ENCODE results near the gene INTS6. TPM values are rescaled to one million over a fixed set of nuclear protein-coding genes. Genes with fewer than 3 reads are reported as not detected.

INTS6 gene
- total and polyA plus RNA-seq, 12 donors = 7.1 to 31.1 (median 24.1) TPM

- peak; percentile 4 to 40 (median 28) for ATAC-seq
- 1% methylated on average over 67 to 91 of the region's 92 CpGs for WGBS, 2 donors
Observed at GRCh38 chr13:51451467-51452360, 1.1 kb downstream of the INTS6 start.

GRCh38 chr13:51451134-51451466 is 1.7 kb downstream of the INTS6 start:
- Histone ChIP-seq H3K4me1 (peaks cover 2 to 45% (median 30%) of the 10 kb centered on the region in 9 donors), H3K4me3 (peak overlapping the region; percentile 29 to 99 (median 94)), H3K36me3 (peaks cover 0 to 60% (median 12%) of the 10 kb centered on the region in 9 donors), H3K27ac (peak overlapping the region; percentile 91 to 100 (median 99)), H3K9me3 (peaks cover 0 to 8% (median 3%) of the 10 kb centered on the region in 11 donors), H3K27me3 (no peaks in the 10 kb centered on the region)
- no peak for ATAC-seq
- no peak for TF ChIP-seq CTCF (IDR thresholded peaks at IDR 0.05)
- intact Hi-C loops (cut with DNase I) = loop anchor here in 8 of 10 donors (5.0 to 10.0 kb wide), 8 partner anchors 131 to 351 kb away; partner anchors contain the start of genes WDFY2 (in 3 of the 8) and DHRS12 (in 2 of the 8)
- 0 to 1% methylated on average over 5 of the region's 5 CpGs for WGBS, 2 donors
- no peak for DNase-seq

More at GRCh38 chr13:51451467-51452360, 1.1 kb downstream of the INTS6 start:
- H3K36me3 ChIP-seq = peaks cover 0 to 58% (median 16%) of the 10 kb centered on the region in 9 donors
- H3K27ac ChIP-seq = peak overlapping the region; percentile 91 to 100 (median 99)
- H3K4me1 ChIP-seq = peaks cover 2 to 45% (median 30%) of the 10 kb centered on the region in 9 donors
- intact Hi-C loops (cut with DNase I) = loop anchor here (2.0 to 10.0 kb wide), 10 partner anchors 131 to 351 kb away; partner anchors contain the start of genes WDFY2 (in 6 of the 10) and DHRS12 (in 2 of the 10)
- H3K4me3 ChIP-seq = peak overlapping the region; percentile 85 to 99 (median 94)
- TF ChIP-seq CTCF (IDR thresholded peaks at IDR 0.05) = no peak
- DNase-seq = peak; percentile 87 to 88
- peaks cover 0 to 13% (median 4%) of the 10 kb centered on the region in 11 donors for H3K9me3 ChIP-seq
- no peaks in the 10 kb centered on the region for H3K27me3 ChIP-seq

DNA sequence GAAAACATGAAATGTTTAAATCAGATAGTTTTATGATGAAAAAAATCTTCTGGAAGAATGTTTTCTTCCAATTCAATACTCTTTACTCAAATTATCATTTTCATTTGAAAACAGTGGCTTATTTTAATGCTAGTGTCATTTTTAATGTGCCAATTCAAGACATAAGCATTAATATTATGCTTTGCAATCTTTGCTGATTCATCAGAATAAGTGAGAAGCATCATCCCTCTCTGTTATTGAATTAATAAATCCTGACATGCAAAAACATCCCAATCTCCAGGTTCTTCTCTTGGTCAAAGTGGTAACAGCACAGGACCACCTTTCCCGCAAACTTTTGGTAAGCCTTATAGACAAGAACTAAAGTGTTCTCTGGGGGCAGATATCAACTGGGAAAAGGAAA is 3.8 kb downstream of the INTS6 start:
- H3K27ac ChIP-seq = peak overlapping the region in 1 of 10 donors; percentile 13
- DNase-seq (no peak), ATAC-seq (no peak)
- 93 to 98% methylated on average over 1 of the region's 1 CpG for WGBS, 2 donors
- no peaks in the 10 kb centered on the region for H3K9me3 ChIP-seq
- H3K27me3 ChIP-seq = no peaks in the 10 kb centered on the region
- intact Hi-C loops (cut with DNase I) = loop anchor here in 3 of 10 donors (5.0 to 10.0 kb wide), 3 partner anchors 283 to 346 kb away; no protein-coding TSS in a partner anchor
- H3K36me3 ChIP-seq = peaks cover 0 to 50% (median 4%) of the 10 kb centered on the region in 9 donors
- H3K4me1 ChIP-seq = peaks cover 0 to 35% (median 19%) of the 10 kb centered on the region in 9 donors
- H3K4me3 ChIP-seq = no peak overlapping the region
- no peak for TF ChIP-seq CTCF (IDR thresholded peaks at IDR 0.05)

DNA sequence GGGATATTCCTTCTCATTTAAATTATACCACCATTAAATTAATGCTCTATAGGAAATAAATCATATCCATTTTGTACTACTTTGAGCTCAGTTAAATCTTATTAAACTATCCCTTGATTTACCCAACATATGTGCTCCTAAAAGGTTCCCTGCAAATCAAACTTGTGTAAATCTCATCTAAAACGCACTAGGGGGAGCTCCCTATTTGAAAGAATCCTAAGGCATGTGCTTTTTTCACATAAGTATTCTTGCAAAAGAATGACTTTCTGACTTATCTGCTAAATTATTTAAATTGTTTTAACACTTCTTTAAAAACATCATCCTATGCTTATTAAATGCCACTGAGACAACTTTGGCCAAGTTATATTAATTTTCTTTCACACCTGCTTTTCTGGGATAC is 7.9 kb downstream of the INTS6 start:
- Histone ChIP-seq H3K4me1 (peaks cover 0 to 21% (median 5%) of the 10 kb centered on the region in 9 donors), H3K9me3 (no peaks in the 10 kb centered on the region), H3K36me3 (peaks cover 0 to 41% (median under 1%) of the 10 kb centered on the region in 9 donors), H3K27ac (no peak overlapping the region), H3K27me3 (no peaks in the 10 kb centered on the region), H3K4me3 (no peak overlapping the region)
- WGBS, 2 donors = 50 to 58% methylated on average over 1 of the region's 1 CpG
- peak in 6 of 9 donors; percentile 1 to 57 (median 42) for TF ChIP-seq CTCF (IDR thresholded peaks at IDR 0.05)
- ATAC-seq = peak in 1 of 8 donors; percentile 28
- intact Hi-C loops (cut with DNase I) = loop anchor here in 4 of 10 donors (5.0 to 10.0 kb wide), 3 partner anchors 287 to 350 kb away; no protein-coding TSS in a partner anchor
- DNase-seq = no peak

Data from heart right ventricle (tissue), 16 donors.